Measurements from ENCODE around the gene LIPE.

LIPE gene

GRCh38 chr19:42370626-42371175 is 56.5 kb downstream of the LIPE start:
- H3K4me3 ChIP-seq (ENCODE audit: low read depth, low read length) = no peak overlapping the region
- TF ChIP-seq CTCF (IDR thresholded peaks at IDR 0.05; ENCODE audit: borderline replicate concordance, insufficient read depth, low read depth, low read length) = no peak

GRCh38 chr19:42370068-42370520 is 57.1 kb downstream of the LIPE start:
- H3K4me3 ChIP-seq (ENCODE audit: low read depth, low read length) = no peak overlapping the region
- TF ChIP-seq CTCF (IDR thresholded peaks at IDR 0.05; ENCODE audit: borderline replicate concordance, insufficient read depth, low read depth, low read length) = no peak

- no peak for TF ChIP-seq CTCF (IDR thresholded peaks at IDR 0.05; ENCODE audit: borderline replicate concordance, insufficient read depth, low read depth, low read length)
- no peak overlapping the region for H3K4me3 ChIP-seq (ENCODE audit: low read depth, low read length)
Measured at GRCh38 chr19:42369433-42370067, 57.6 kb downstream of the LIPE start.

GRCh38 chr19:42368765-42369164 is 58.4 kb downstream of the LIPE start:
- no peak for TF ChIP-seq CTCF (IDR thresholded peaks at IDR 0.05; ENCODE audit: borderline replicate concordance, insufficient read depth, low read depth, low read length)
- no peak overlapping the region for H3K4me3 ChIP-seq (ENCODE audit: low read depth, low read length)

- no peak overlapping the region for H3K4me3 ChIP-seq (ENCODE audit: low read depth, low read length)
- TF ChIP-seq CTCF (IDR thresholded peaks at IDR 0.05; ENCODE audit: borderline replicate concordance, insufficient read depth, low read depth, low read length) = no peak
Measured at GRCh38 chr19:42368360-42368759, 58.8 kb downstream of the LIPE start.

- TF ChIP-seq CTCF (IDR thresholded peaks at IDR 0.05; ENCODE audit: borderline replicate concordance, insufficient read depth, low read depth, low read length) = no peak
- no peak overlapping the region for H3K4me3 ChIP-seq (ENCODE audit: low read depth, low read length)
Measured at GRCh38 chr19:42367929-42368328, 59.3 kb downstream of the LIPE start.

- no peak for TF ChIP-seq CTCF (IDR thresholded peaks at IDR 0.05; ENCODE audit: borderline replicate concordance, insufficient read depth, low read depth, low read length)
Measured at GRCh38 chr19:42366673-42367072, 60.5 kb downstream of the LIPE start.

More at GRCh38 chr19:42366673-42367072, 60.5 kb downstream of the LIPE start:
- no peak overlapping the region for H3K4me3 ChIP-seq (ENCODE audit: low read depth, low read length)

Measured in GM12875 (cell line).